ENCODE data around the gene ALG2.

DNA sequence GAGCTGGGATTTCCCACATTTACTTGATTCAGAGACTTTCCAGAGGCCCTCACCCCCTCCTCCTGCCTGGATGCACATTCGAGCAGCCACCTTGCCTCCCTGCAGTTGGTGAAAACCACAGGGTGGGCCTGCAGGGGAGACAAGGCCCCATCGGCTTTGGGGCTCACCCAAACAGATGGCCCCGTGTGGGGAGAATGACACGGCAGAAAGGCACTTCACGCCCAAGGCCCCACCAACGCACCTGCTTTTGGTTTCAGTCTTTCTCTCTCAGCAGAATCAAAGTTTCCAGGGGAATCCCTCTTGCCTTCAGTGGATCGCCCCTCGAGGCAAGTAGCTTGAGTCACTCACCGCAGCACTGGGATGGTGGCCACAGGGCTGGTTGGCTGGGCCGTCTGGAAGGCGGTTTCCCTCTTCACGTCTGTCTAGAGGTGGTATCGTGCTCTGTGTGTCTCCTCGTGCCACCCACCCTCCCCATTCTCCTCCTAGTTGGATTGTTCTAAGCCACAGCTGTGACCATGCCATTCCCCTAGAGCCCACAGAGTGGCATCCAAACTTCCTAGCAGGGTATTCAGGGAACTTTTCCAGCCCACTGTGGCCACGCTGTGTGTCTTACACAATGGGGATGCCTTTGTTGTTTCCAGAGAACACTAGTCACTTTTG is 32.2 kb upstream of the ALG2 start:
- no peak for TF ChIP-seq EP300 (IDR thresholded peaks at IDR 0.05; ENCODE audit: low read depth)
- TF ChIP-seq, protein P1, sequence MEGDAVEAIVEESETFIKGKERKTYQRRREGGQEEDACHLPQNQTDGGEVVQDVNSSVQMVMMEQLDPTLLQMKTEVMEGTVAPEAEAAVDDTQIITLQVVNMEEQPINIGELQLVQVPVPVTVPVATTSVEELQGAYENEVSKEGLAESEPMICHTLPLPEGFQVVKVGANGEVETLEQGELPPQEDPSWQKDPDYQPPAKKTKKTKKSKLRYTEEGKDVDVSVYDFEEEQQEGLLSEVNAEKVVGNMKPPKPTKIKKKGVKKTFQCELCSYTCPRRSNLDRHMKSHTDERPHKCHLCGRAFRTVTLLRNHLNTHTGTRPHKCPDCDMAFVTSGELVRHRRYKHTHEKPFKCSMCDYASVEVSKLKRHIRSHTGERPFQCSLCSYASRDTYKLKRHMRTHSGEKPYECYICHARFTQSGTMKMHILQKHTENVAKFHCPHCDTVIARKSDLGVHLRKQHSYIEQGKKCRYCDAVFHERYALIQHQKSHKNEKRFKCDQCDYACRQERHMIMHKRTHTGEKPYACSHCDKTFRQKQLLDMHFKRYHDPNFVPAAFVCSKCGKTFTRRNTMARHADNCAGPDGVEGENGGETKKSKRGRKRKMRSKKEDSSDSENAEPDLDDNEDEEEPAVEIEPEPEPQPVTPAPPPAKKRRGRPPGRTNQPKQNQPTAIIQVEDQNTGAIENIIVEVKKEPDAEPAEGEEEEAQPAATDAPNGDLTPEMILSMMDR (IDR thresholded peaks at IDR 0.05) = no peak
- no peak for TF ChIP-seq POLR2A (IDR thresholded peaks at IDR 0.05)
- no peak for TF ChIP-seq POLR2AphosphoS5 (IDR thresholded peaks at IDR 0.05)
